Lower leg skin (tissue), 4 donors: Measurements from ENCODE around the gene MT1F. TPM values are rescaled to one million over a fixed set of nuclear protein-coding genes. Genes with fewer than 3 reads are reported as not detected.

ENCODE experiments used
- DNase-seq, 2 donors: peaks; one replicate each; pipeline ENCODE4 v3.0.0-alpha.2; 2019; ENCODE audit warnings: low spot score in 2 of 2
- H3K4me3 ChIP-seq: fragments of 200-600 bp; sonication (generic); 2 replicates; pipeline ENCODE4 v1.5.1; 2017; ENCODE audit warnings: mild to moderate bottlenecking, low read depth; ENCODE audit not compliant: poor library complexity, severe bottlenecking
- POLR2A ChIP-seq, 2 donors: fragments of 450-650 bp; IDR thresholded peaks; one replicate each; pipeline ENCODE4 v1.6.1; 2016 to 2017; ENCODE audit warnings: antibody characterized with exemption in 2 of 2, mild to moderate bottlenecking in 1 of 2, moderate library complexity in 1 of 2
- WGBS, 2 donors: methylation state at CpG; one replicate each; pipeline ENCODE4 v1.1.5; 2018; 5-methylcytosine and 5-hydroxymethylcytosine counted together
- intact Hi-C: fragments of 100-400 bp; cut with DNase I; formaldehyde crosslinking; loops from one replicate; pipeline ENCODE4 v1.15.0; 2023; ENCODE audit warnings: low total_unique reads
- total RNA-seq, 4 donors: library from RNA; depleted of rRNA; stranded (reverse); fragments of >200 nt; gene quantifications; one replicate each; pipeline ENCODE4 v1.1.0, GENCODE V29; 2016
- TF ChIP-seq, protein P1 (sequence below), 3 donors: fragments of 450-650 bp; IDR thresholded peaks; one replicate each; pipeline ENCODE4 v1.5.1; 2016; ENCODE audit warnings: antibody characterized with exemption in 3 of 3, mild to moderate bottlenecking in 3 of 3, moderate library complexity in 2 of 3

Gene MT1F
- total RNA-seq, 4 donors from 2014 or later, result 2.1 to 17.2 (median 8.3) TPM

DNA sequence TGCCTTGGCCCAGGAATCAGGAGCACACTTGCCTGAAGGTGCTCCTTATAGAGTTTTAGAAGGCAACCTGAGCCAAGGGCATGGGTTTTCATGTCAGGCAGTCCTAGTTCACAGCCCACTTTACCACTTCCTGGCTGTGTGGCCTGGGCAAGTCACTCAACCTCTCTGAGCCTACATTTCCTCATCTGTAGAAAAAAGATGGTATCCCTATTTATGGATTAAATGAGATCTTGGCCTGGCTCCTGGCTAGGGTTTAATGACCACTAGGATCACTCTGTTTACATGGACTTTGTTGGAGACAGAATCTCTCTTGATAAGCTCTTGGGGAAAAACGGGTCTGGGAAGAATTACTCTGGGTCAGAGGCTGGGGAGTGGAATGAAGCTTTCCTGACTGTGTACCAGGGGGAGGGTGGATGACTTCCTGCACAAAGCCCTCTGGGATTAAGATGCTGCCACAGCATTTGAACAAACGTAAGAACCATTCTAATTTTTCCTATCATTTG, 47.1 kb upstream of the MT1F start:
- no peak overlapping the region for H3K4me3 ChIP-seq
- WGBS, 2 donors, result 19 to 24% methylated on average over 2 of the region's 2 CpGs
- DNase-seq, result no peak

DNA sequence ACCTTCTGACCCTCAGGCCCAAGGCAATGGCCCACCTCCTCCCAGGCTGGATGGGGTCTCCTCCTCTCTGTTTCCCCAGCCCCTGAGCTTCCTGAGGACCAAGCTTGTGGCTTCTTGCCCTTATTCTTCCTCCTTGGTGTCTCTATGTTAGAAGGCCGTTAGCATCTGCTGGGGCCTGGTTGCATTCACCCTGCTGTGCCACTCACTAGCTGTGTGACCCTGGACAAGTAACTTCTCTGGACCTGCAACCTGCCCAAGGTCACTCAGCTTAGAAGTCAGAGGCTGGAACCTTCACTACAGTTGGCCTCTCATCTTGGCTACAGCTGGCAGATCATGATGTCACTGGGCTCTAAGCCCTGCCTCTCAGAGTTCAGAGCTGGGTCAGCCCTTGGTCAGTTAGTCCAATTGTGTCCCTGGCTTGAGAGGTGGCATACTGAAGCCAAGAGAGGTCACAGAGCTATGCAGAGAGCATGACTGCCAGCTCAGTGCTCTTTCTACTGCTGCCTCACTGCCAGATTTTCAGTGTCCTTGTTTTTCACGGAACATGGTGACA, 46.4 kb upstream of the MT1F start:
- H3K4me3 ChIP-seq, result no peak overlapping the region
- no peak for DNase-seq
- WGBS, 2 donors, result 56 to 69% methylated on average over 2 of the region's 2 CpGs
- TF ChIP-seq POLR2A (IDR thresholded peaks at IDR 0.05), result no peak
- TF ChIP-seq, protein P1, sequence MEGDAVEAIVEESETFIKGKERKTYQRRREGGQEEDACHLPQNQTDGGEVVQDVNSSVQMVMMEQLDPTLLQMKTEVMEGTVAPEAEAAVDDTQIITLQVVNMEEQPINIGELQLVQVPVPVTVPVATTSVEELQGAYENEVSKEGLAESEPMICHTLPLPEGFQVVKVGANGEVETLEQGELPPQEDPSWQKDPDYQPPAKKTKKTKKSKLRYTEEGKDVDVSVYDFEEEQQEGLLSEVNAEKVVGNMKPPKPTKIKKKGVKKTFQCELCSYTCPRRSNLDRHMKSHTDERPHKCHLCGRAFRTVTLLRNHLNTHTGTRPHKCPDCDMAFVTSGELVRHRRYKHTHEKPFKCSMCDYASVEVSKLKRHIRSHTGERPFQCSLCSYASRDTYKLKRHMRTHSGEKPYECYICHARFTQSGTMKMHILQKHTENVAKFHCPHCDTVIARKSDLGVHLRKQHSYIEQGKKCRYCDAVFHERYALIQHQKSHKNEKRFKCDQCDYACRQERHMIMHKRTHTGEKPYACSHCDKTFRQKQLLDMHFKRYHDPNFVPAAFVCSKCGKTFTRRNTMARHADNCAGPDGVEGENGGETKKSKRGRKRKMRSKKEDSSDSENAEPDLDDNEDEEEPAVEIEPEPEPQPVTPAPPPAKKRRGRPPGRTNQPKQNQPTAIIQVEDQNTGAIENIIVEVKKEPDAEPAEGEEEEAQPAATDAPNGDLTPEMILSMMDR (IDR thresholded peaks at IDR 0.05), result no peak
- intact Hi-C loops, result no loop called here

More for the DNA sequence above, 47.1 kb upstream of the MT1F start:
- intact Hi-C loops, result no loop called here
- no peak for TF ChIP-seq POLR2A (IDR thresholded peaks at IDR 0.05)
- TF ChIP-seq, protein P1 (IDR thresholded peaks at IDR 0.05), result no peak

DNA sequence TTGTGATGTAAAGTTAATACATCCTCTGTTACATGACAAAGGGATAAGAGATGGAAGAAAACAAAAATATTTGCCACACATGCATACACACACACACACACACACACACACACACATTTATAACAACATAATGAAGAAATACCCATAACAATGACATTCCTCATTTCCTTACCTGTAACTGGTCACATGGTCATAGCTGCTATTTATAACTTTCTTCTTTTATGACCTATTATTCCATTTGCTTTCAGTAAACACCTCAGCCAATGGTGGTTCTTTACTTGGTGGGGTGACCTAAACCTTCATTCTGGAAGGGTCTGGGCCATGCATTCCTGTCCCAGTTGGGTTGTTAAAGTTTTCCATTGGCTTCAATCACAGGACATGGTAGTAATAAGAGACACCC, 44.1 kb upstream of the MT1F start:
- no peak overlapping the region for H3K4me3 ChIP-seq
- DNase-seq, result no peak
- TF ChIP-seq POLR2A (IDR thresholded peaks at IDR 0.05), result no peak
- TF ChIP-seq, protein P1 (IDR thresholded peaks at IDR 0.05), result no peak
- intact Hi-C loops, result no loop called here

DNA sequence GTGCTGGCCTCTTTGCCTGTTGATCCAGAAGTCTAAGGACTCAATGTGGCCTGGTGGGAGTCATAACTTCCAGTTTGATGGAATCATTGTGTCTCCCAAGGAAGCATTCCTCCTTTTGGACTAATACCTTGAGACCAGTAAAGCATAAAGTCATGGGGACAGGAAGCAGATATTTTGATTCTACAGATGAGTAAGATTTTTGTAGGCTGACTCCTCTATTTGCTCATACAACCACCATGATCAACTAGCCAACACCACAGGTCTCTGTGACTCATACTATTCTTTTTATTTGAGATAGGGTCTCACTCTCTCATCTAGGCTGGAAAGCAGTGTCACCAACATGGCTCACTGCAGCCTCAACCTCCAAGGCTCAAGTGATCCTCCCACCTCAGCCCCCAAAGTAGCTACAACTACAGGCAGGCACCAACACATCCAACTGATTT, 43.2 kb upstream of the MT1F start:
- H3K4me3 ChIP-seq, result no peak overlapping the region
- TF ChIP-seq, protein P1 (IDR thresholded peaks at IDR 0.05), result no peak
- no peak for TF ChIP-seq POLR2A (IDR thresholded peaks at IDR 0.05)
- intact Hi-C loops, result no loop called here
- no peak for DNase-seq

DNA sequence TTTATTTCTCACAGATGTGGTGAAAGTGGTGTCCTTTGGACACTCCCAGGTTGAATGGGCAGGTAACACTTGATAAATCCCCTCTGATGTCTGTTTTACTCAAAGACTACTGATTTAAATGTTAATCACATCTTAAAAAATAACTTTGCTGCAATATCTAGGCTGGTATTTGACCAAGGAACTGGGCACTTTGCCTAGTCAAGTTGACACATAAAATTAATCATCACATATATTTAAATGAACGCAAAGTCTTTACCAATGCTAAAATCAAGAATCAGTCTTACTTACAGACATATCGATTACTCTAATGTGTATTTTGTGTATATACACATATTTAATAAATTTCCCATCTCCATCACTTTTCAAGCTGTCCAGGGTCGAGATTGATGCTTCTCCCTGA, 42.4 kb upstream of the MT1F start:
- H3K4me3 ChIP-seq, result no peak overlapping the region

More for the DNA sequence above, 42.4 kb upstream of the MT1F start:
- TF ChIP-seq, protein P1 (IDR thresholded peaks at IDR 0.05), result no peak
- TF ChIP-seq POLR2A (IDR thresholded peaks at IDR 0.05), result no peak
- intact Hi-C loops, result no loop called here
- no peak for DNase-seq
- 84 to 85% methylated on average over 3 of the region's 3 CpGs for WGBS, 2 donors
